Peyer's patch (tissue), 4 donors: ENCODE data around the gene SETD2.

Experiments used
- POLR2A ChIP-seq, 2 donors: fragments of 450-650 bp; IDR thresholded peaks; one replicate each; pipeline ENCODE4 v1.5.1; 2017; ENCODE audit warnings: antibody characterized with exemption in 2 of 2, mild to moderate bottlenecking in 2 of 2, moderate library complexity in 2 of 2
- TF ChIP-seq, protein P1 (sequence below), 6 experiments: fragments of 450-650 bp in 4 of 6; fragments of 200-600 bp in 2 of 6; sonication (generic) in 1 of 6; IDR thresholded peaks; one replicate each; pipeline ENCODE4 v1.5.1; 2017 to 2019; ENCODE audit warnings: antibody characterized with exemption in 6 of 6, mild to moderate bottlenecking in 3 of 6, moderate library complexity in 1 of 6

DNA sequence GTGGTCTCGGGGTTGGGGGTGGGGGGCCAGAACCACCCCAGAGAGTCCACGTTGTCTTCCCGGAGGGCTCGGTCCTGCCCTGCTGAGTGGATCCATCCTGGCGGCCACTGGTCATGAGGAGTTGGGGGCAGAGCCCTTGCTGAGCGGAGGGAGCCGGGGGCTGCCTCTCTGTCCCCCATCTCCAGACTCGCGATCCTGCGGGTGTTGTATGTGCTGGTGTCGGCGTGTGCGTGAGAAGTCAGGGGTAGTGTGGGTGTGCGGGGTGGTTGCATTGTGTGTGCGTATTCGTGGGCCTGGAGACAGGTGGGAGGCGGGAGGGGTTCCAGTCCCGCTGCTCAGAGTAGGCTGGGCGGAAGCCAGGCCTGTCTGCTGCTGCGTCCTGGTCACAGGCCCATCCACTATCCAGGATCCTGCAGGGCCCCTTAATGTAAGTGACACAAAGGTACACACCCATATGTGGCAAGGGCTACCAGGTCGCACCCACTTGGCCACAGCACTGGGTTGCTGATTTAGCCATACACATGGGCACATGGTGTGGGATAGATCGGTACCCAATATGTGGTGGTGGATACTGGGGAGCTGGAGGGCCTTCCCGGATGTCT is 153.7 kb downstream of the SETD2 start:
- TF ChIP-seq, protein P1, sequence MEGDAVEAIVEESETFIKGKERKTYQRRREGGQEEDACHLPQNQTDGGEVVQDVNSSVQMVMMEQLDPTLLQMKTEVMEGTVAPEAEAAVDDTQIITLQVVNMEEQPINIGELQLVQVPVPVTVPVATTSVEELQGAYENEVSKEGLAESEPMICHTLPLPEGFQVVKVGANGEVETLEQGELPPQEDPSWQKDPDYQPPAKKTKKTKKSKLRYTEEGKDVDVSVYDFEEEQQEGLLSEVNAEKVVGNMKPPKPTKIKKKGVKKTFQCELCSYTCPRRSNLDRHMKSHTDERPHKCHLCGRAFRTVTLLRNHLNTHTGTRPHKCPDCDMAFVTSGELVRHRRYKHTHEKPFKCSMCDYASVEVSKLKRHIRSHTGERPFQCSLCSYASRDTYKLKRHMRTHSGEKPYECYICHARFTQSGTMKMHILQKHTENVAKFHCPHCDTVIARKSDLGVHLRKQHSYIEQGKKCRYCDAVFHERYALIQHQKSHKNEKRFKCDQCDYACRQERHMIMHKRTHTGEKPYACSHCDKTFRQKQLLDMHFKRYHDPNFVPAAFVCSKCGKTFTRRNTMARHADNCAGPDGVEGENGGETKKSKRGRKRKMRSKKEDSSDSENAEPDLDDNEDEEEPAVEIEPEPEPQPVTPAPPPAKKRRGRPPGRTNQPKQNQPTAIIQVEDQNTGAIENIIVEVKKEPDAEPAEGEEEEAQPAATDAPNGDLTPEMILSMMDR (IDR thresholded peaks at IDR 0.05) = no peak
- TF ChIP-seq POLR2A (IDR thresholded peaks at IDR 0.05) = no peak
